DMS53 treated with DMSO at 0.1 percent for 48 hours (cell line): ENCODE results near the gene THSD4.

Experiments used
- DNase-seq: peaks from one replicate; lab custom pipeline; 2025; ENCODE audit not compliant: unreplicated experiment; lab: John Stamatoyannopoulos, UW

The THSD4 gene

GRCh38 chr15:71791975-71792374 lies 676.7 kb downstream of the THSD4 start:
- DNase-seq, result no peak

- DNase-seq, result no peak
Measured at GRCh38 chr15:71792521-71792920, 677.2 kb downstream of the THSD4 start.

GRCh38 chr15:71798641-71799040 lies 683.4 kb downstream of the THSD4 start:
- no peak for DNase-seq

GRCh38 chr15:71800190-71800589 lies 684.9 kb downstream of the THSD4 start:
- DNase-seq, result no peak

GRCh38 chr15:71800835-71801745 lies 685.8 kb downstream of the THSD4 start:
- peak; percentile 32 for DNase-seq

GRCh38 chr15:71801935-71802655 lies 686.8 kb downstream of the THSD4 start:
- no peak for DNase-seq

GRCh38 chr15:71802770-71803169 lies 687.5 kb downstream of the THSD4 start:
- DNase-seq, result no peak

GRCh38 chr15:71804226-71804625 lies 689.0 kb downstream of the THSD4 start:
- DNase-seq, result no peak

- no peak for DNase-seq
Measured at GRCh38 chr15:71804695-71805470, 689.6 kb downstream of the THSD4 start.

GRCh38 chr15:71806452-71806931 lies 691.2 kb downstream of the THSD4 start:
- no peak for DNase-seq

GRCh38 chr15:71807125-71807629 lies 691.9 kb downstream of the THSD4 start:
- no peak for DNase-seq

GRCh38 chr15:71807691-71808091 lies 692.4 kb downstream of the THSD4 start:
- DNase-seq, result no peak

GRCh38 chr15:71808311-71809020 lies 693.2 kb downstream of the THSD4 start:
- DNase-seq, result no peak

GRCh38 chr15:71809346-71809745 lies 694.1 kb downstream of the THSD4 start:
- DNase-seq, result no peak

- DNase-seq, result no peak
Measured at GRCh38 chr15:71810256-71811035, 695.2 kb downstream of the THSD4 start, which contains the start of gene NR2E3. Gene NR2E3 (plus strand): TSS chr15:71810554. CDS start chr15:71810744, 190 bp downstream.

- DNase-seq, result no peak
Measured at GRCh38 chr15:71811036-71811736, 695.9 kb downstream of the THSD4 start.

GRCh38 chr15:71811752-71812735 lies 696.8 kb downstream of the THSD4 start:
- DNase-seq, result no peak
